Stimulated activated naive B cell treated with anti-CD40 and anti-IgM and Interleukin-4, amounts not matched to agents 10 μg/mL and 1 μg/mL and 100 μg/mL, for 72 hours (primary cell): ENCODE data around the gene DLK1.

ENCODE experiments used
- ATAC-seq, 2 donors: fragments of 150-1000 bp; cut with Tn5 transposase; replicated peaks; 2 replicates each; pipeline ENCODE4 v1.10.0; 2021; ENCODE audit warnings: moderate library complexity in 1 of 2
- DNase-seq: peaks from one replicate; pipeline ENCODE4 v3.0.0; 2021
- H3K27ac Mint-ChIP-seq: one replicate; pipeline ENCODE4 v1.8.0; 2022; ENCODE audit warnings: mild to moderate bottlenecking, mixed read lengths
- H3K27me3 Mint-ChIP-seq, 2 donors: one replicate each; pipeline ENCODE4 v1.8.0; 2022; ENCODE audit warnings: mixed read lengths in 2 of 2
- H3K36me3 Mint-ChIP-seq, 2 donors: one replicate each; pipeline ENCODE4 v1.8.0; 2022; ENCODE audit warnings: mixed read lengths in 2 of 2, mild to moderate bottlenecking in 1 of 2
- H3K4me1 Mint-ChIP-seq, 2 donors: one replicate each; pipeline ENCODE4 v1.8.0; 2022; ENCODE audit warnings: mixed read lengths in 2 of 2, mild to moderate bottlenecking in 1 of 2
- H3K4me3 Mint-ChIP-seq, 2 donors: one replicate each; pipeline ENCODE4 v1.8.0; 2022; ENCODE audit warnings: mild to moderate bottlenecking in 2 of 2, mixed read lengths in 2 of 2, moderate library complexity in 1 of 2
- H3K9me3 Mint-ChIP-seq, 2 donors: one replicate each; pipeline ENCODE4 v1.8.0; 2022; ENCODE audit warnings: mixed read lengths in 2 of 2, mild to moderate bottlenecking in 1 of 2

The DLK1 gene

DNA sequence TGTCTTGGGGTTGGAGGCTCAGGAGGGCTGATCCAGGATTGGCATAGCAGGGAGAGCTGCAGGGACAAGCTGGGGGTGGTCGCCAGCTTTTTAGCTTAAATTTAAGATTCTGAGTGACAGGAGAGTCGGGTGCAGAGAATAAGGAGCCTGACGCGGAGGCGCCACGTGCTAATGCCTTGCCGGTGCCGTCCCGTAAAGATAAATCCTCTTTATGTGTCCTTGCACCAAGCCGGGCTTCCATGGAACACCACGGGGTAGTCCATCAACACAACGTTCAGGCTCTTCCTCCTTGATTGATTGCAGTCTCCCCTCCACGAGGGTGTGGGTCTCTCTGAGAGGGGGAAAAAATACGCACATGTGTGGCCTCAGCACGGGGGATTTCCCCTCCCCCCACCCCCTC lies 3.9 kb downstream of the DLK1 start:
- ATAC-seq: no peak
- peaks cover 0 to 2% of the 10 kb centered on the region in 2 donors for H3K9me3 Mint-ChIP-seq

DNA sequence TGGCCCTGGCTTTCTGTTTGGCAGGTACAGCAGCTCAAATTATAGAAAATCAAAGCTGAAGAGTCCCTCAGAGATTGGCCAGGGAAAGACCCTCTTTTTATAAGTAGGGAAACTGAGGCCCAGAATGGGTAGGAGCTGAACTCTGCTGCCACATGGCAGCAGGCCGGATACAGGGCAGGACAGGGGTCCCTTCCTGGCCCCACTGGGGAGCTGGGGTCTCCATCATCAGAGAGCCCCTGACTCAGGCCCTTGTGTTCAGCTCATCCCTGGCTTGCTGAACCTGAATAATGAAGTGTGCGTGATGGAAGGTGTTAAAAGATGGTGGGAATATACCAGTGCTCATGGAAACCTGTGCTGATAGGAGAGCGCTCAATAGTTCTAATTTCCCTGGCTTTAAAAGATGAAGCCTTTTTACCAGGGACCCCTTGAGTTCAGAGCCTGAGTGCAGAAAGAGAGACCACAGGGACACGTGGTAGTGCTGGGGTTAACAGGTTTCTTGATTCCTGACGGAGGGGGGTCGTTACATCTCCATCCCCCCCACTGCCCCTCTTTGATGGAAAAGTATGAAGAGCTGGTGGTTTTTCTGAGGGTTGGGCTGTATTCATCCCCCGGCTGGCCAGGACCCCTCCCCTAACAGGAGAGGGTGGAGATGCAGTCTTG lies 4.4 kb downstream of the DLK1 start:
- no peak overlapping the region for H3K27ac Mint-ChIP-seq

More for the DNA sequence above, 3.9 kb downstream of the DLK1 start:
- H3K36me3 Mint-ChIP-seq: no peaks in the 10 kb centered on the region
- peaks cover 37 to 52% of the 10 kb centered on the region in 2 donors for H3K27me3 Mint-ChIP-seq
- no peak overlapping the region for H3K4me3 Mint-ChIP-seq
- H3K27ac Mint-ChIP-seq: no peak overlapping the region
- DNase-seq: no peak
- no peaks in the 10 kb centered on the region for H3K4me1 Mint-ChIP-seq

DNA sequence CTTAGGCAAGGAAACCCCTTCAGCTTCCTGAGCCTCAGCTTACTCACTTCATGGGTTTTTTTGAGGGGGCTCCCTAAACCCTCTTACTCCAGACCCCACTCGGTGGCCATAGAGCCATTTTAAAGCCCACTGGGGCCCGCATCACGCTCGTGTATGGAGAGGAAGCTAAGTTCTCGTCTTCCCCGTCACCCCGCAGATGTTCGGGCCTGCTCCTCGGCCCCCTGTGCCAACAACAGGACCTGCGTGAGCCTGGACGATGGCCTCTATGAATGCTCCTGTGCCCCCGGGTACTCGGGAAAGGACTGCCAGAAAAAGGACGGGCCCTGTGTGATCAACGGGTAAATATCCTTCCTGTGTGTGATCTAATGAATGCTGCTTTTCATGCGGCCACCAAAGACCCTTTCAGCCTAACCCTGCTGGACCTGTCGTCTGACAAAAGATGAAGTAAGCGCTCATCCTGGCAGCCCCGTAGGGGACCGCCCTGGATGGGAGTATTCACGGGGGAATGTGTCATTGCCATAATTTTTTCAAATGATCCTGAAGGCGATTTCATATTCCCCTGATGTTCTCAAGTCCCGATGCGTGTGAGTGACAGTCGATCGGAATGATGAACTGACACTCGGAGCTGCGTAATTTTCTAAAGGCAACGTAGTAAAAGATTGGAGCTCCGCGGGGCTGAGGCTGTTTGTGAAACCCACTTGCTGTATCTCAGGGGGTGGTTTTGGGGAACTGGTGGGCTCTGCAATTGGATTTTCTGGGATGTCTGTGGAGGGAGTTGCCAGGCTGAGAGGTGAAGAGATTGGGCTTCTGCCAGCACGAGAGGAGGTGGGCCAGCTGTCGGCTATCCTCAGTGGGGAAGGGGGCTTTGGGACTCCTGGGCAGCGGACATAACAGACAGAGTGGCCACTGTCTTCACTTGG lies 5.4 kb downstream of the DLK1 start:
- H3K27ac Mint-ChIP-seq: no peak overlapping the region
- H3K27me3 Mint-ChIP-seq: peaks cover 25 to 45% of the 10 kb centered on the region in 2 donors
- H3K4me3 Mint-ChIP-seq: no peak overlapping the region
- no peaks in the 10 kb centered on the region for H3K36me3 Mint-ChIP-seq
- ATAC-seq (no peak), DNase-seq (no peak)
- H3K9me3 Mint-ChIP-seq: no peaks in the 10 kb centered on the region
- no peaks in the 10 kb centered on the region for H3K4me1 Mint-ChIP-seq

More for the DNA sequence above, 4.4 kb downstream of the DLK1 start:
- Mint-ChIP-seq H3K36me3 (no peaks in the 10 kb centered on the region), H3K4me1 (no peaks in the 10 kb centered on the region), H3K9me3 (no peaks in the 10 kb centered on the region), H3K4me3 (no peak overlapping the region), H3K27me3 (peaks cover 31 to 47% of the 10 kb centered on the region in 2 donors)
- DNase-seq (no peak), ATAC-seq (no peak)

DNA sequence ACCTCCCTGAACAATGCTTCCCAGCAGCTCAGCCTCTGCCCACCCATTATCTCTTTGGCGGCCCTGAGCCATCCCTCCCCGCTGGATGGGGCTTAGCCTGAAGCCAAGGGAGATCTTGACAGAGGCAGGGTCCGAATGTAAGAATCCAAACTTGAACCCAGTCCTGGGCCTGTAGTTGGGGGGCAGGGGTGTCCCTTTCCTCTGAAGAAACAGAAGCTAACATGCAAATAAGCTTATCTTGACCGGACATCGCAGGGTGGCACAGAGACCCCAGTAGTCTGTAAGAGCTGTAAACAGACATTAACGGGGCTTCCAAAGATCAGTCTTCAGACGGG lies 6.0 kb downstream of the DLK1 start:
- Mint-ChIP-seq H3K9me3 (no peaks in the 10 kb centered on the region), H3K36me3 (no peaks in the 10 kb centered on the region), H3K27me3 (peaks cover 22 to 45% of the 10 kb centered on the region in 2 donors), H3K4me1 (no peaks in the 10 kb centered on the region), H3K4me3 (no peak overlapping the region), H3K27ac (no peak overlapping the region)
- ATAC-seq (no peak), DNase-seq (no peak)

DNA sequence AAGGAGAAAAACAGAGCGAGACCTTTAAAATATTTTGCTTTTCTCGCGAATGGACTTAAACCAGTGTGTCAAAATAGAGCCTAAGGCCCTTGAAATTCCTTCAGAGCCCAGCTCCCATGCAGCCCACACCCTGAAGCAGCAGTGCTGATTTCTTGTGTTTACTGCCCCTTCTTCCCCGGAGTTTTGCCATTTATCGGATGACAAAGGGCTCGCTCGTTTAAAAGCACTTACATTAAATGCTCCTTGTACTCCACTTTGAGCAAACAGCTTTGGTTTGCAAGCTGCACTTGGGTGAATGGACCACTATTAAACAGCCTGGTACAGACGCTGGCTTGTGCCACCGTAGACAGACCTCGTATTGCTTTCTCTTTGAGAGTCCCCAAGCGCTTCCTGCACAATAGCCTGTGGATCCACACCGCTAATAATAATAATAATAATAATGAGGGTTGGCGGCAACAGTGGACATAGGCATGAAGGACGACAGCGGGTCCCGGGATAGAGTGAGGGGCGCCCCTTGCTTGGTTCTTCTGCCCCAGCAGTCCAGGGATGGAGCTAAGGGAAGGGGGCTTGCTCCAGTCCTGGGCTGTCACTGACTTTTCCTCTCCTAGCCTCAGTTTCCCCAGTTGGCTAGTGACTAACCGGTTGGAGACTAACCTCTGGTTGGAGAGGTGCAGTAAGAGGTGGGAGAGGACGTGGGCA lies 6.6 kb downstream of the DLK1 start:
- no peak overlapping the region for H3K4me3 Mint-ChIP-seq
- no peaks in the 10 kb centered on the region for H3K36me3 Mint-ChIP-seq
- H3K4me1 Mint-ChIP-seq: no peaks in the 10 kb centered on the region
- ATAC-seq (no peak), DNase-seq (no peak)
- no peaks in the 10 kb centered on the region for H3K9me3 Mint-ChIP-seq
- H3K27ac Mint-ChIP-seq: no peak overlapping the region
- H3K27me3 Mint-ChIP-seq: peaks cover 16 to 41% of the 10 kb centered on the region in 2 donors

DNA sequence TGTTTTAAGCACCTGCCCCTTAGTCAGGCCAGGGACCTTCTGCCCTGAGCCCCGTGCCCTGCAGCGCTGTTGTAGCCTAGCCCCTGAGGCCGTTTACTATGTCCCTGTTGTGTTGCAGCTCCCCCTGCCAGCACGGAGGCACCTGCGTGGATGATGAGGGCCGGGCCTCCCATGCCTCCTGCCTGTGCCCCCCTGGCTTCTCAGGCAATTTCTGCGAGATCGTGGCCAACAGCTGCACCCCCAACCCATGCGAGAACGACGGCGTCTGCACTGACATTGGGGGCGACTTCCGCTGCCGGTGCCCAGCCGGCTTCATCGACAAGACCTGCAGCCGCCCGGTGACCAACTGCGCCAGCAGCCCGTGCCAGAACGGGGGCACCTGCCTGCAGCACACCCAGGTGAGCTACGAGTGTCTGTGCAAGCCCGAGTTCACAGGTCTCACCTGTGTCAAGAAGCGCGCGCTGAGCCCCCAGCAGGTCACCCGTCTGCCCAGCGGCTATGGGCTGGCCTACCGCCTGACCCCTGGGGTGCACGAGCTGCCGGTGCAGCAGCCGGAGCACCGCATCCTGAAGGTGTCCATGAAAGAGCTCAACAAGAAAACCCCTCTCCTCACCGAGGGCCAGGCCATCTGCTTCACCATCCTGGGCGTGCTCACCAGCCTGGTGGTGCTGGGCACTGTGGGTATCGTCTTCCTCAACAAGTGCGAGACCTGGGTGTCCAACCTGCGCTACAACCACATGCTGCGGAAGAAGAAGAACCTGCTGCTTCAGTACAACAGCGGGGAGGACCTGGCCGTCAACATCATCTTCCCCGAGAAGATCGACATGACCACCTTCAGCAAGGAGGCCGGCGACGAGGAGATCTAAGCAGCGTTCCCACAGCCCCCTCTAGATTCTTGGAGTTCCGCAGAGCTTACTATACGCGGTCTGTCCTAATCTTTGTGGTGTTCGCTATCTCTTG lies 7.6 kb downstream of the DLK1 start:
- H3K36me3 Mint-ChIP-seq: no peaks in the 10 kb centered on the region
- no peak for ATAC-seq
- H3K4me3 Mint-ChIP-seq: no peak overlapping the region
- no peak for DNase-seq
- no peaks in the 10 kb centered on the region for H3K9me3 Mint-ChIP-seq
- peaks cover 12 to 31% of the 10 kb centered on the region in 2 donors for H3K27me3 Mint-ChIP-seq
- no peak overlapping the region for H3K27ac Mint-ChIP-seq
- H3K4me1 Mint-ChIP-seq: no peaks in the 10 kb centered on the region

DNA sequence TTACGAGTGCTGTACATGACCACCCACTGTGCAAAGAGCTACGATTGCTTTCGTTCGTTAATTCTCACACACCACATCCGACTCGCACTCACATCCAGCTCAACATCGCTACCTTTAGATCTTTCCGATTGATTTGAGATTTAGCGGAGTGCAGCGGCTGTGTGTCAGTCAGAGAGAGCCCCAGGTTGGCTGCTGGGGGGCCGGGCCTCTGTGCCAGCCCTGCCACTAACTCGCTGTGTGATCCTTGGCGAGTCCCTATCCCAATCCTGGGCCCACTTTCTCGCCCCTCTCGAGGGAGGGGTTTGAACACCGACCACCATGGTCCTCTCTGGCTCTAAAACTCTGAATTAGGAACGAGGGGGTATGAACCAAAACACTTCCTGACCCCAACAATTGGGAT lies 8.6 kb downstream of the DLK1 start:
- no peaks in the 10 kb centered on the region for H3K4me1 Mint-ChIP-seq
- peaks cover 4 to 22% of the 10 kb centered on the region in 2 donors for H3K27me3 Mint-ChIP-seq
- ATAC-seq: no peak
- H3K36me3 Mint-ChIP-seq: no peaks in the 10 kb centered on the region
- H3K4me3 Mint-ChIP-seq: no peak overlapping the region
- no peak for DNase-seq
- no peaks in the 10 kb centered on the region for H3K9me3 Mint-ChIP-seq
- H3K27ac Mint-ChIP-seq: no peak overlapping the region

DNA sequence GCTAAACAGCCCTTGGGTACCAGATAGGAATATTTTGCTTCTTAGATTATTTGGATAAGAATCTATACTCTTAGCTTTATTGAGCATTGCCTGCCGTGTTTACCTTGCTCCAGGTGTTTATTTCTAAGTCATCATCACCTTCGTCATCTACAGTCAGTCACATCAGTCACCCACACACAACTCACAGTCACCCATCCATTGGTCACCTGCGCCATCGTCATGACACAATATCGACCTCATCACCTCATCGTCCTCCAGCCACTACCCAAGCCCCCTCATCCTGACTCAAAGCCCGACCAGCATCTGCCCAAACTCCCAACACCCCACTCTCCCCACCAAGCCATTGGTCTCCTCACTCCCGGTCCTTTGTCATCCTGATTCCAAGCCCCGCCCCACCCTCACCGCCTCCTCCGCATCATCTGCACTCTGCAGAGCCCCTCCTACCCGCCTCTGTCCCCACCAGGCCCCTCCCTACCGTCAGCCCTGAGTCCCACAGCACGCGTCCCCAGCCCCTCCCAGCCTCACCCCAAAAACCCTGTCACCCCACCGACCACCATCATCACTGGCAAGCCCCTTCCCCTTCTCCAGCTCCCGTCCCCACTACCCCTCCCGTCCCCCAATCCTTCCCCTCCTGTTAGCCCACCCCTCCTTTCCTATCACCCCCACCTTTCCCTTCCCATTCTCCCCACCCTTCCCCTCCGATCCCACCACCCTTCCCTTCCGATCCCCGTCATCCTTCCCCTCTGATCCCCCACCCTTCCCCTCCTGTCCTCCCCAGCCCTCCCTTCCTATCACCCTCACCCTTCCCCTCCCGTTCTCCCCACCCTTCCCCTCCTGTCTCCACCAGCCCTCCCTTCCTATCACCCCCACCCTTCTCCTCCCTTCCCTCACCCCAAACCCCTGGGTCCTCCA lies 9.8 kb downstream of the DLK1 start:
- Mint-ChIP-seq H3K4me3 (no peak overlapping the region), H3K36me3 (no peaks in the 10 kb centered on the region), H3K27me3 (peaks cover 4 to 14% of the 10 kb centered on the region in 2 donors), H3K27ac (no peak overlapping the region), H3K4me1 (no peaks in the 10 kb centered on the region), H3K9me3 (no peaks in the 10 kb centered on the region)
- ATAC-seq (no peak), DNase-seq (no peak)

DNA sequence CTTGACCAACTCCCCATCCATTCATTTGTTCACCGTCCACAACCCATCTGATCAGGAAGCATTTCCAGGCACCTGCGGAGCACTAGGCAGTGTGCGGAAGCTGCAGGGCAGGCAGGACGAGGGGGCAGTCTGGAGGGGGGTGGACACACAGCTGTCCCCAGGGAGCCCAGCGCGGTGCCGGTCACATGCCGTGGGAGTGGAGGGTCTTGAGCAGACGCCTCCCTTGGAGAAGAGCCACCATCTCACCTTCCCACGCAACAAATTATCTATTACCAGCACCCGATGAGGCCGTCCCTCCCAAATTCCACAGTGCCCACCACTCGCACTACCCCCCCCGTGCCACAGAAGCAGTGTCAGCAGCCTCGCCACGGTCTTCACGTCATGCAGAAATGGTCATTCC lies 10.8 kb downstream of the DLK1 start:
- H3K9me3 Mint-ChIP-seq: no peaks in the 10 kb centered on the region
- peaks cover 4 to 14% of the 10 kb centered on the region in 2 donors for H3K27me3 Mint-ChIP-seq
- DNase-seq (no peak), ATAC-seq (no peak)
- H3K4me1 Mint-ChIP-seq: no peaks in the 10 kb centered on the region
- H3K36me3 Mint-ChIP-seq: no peaks in the 10 kb centered on the region
- no peak overlapping the region for H3K27ac Mint-ChIP-seq
- H3K4me3 Mint-ChIP-seq: no peak overlapping the region

DNA sequence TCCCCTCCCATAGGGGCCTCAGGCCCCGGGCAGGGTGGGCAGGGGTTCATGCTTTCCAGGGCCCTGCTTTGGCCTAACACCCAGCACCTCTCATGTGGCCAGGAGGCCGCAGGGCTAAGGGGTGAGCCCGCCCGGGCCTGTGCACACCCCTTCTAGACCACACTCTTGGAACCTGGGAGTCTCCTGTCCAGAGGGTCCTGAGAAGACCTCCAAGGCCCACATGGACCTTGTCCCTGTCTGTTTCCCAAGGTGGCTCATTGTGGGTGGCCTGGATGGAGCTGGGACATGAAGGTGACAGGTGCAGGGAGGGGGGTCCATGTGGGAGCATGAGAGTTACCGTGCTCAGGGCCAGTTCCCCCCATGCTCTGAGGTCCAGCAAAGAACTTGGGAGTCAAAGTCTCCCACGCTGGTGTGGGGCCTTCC lies 11.6 kb downstream of the DLK1 start:
- Mint-ChIP-seq H3K27ac (no peak overlapping the region), H3K4me3 (no peak overlapping the region), H3K9me3 (no peaks in the 10 kb centered on the region), H3K36me3 (no peaks in the 10 kb centered on the region), H3K4me1 (no peaks in the 10 kb centered on the region), H3K27me3 (peaks cover 4 to 14% of the 10 kb centered on the region in 2 donors)
- no peak for ATAC-seq
- no peak for DNase-seq

DNA sequence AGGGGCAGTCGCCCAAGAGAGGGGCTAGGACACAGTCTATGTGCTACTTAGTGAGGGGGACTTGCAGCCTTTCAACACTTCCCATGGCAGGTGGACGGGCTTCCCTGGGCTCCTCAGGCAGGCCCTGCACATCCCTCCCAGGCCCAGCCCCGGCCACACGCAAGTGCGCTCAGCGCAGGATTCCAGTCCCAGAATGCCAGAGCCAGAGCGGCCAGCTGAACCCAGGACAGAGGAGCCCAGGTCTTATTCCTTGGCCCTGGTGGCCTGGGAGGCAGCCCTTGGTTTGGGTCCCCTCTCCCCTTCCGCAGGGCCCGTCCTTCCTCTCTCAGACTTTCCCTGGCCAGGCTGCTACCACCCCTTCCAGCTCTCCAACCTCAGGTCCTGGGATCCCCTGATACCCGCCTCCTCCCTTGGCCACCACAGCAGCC lies 12.0 kb downstream of the DLK1 start:
- Mint-ChIP-seq H3K4me1 (no peaks in the 10 kb centered on the region), H3K36me3 (no peaks in the 10 kb centered on the region), H3K27me3 (peaks cover 4 to 14% of the 10 kb centered on the region in 2 donors), H3K27ac (no peak overlapping the region), H3K9me3 (no peaks in the 10 kb centered on the region), H3K4me3 (no peak overlapping the region)
- DNase-seq: no peak
- ATAC-seq: no peak

DNA sequence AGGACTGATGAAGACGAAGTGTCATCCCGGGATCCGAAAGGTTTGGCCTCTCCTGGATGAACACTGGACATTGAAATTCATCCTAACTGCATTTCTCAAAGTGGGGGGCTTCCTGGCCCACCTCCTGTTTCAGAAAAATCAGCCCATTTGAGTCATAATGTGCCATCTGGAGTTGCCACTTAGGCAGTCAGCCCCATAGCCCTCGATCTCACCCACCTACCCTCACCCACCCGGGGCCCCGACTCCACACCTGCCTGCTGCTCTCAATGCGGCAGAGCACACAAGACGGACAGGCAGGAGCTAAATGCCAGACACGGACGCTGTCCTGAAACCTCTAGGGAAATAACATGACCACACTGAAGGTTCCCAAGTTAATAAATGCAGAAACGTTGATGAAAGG lies 12.6 kb downstream of the DLK1 start:
- ATAC-seq (no peak), DNase-seq (no peak)
- Mint-ChIP-seq H3K4me3 (no peak overlapping the region), H3K36me3 (no peaks in the 10 kb centered on the region), H3K9me3 (no peaks in the 10 kb centered on the region), H3K27me3 (peaks cover 4 to 14% of the 10 kb centered on the region in 2 donors), H3K4me1 (no peaks in the 10 kb centered on the region), H3K27ac (no peak overlapping the region)

DNA sequence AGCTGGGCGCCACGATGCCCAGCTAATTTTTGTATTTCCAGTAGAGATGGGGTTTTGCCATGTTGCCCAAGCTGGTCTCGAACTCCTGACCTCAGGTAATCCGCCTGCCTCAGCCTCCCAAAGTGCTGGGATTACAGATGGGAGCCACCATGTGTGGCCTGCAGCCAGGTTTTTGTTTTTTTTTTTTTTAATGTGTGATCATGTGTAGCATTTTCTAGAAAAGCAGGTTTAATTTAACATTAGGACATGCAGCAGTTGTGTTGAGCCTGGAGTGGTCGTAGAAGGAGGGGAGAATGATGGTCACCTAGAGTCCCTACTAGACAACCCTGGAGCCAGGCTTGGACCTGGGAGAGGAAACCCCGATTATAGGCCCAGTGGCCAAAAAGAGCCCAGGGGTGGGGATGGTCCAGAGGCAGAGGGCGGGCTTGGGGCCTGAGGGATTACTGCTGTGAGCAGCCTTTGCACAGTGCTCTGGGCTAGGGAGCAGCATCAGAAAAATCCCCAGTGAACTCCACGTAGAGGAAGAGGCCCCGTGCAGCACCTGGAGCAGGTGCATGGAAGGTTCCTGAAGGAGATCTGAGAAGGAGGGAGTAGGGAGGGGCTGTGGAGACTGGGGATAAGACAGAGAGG lies 13.6 kb downstream of the DLK1 start:
- peaks cover 4 to 14% of the 10 kb centered on the region in 2 donors for H3K27me3 Mint-ChIP-seq
- DNase-seq: no peak
- no peak overlapping the region for H3K27ac Mint-ChIP-seq
- H3K4me3 Mint-ChIP-seq: no peak overlapping the region
- H3K4me1 Mint-ChIP-seq: no peaks in the 10 kb centered on the region
- H3K36me3 Mint-ChIP-seq: no peaks in the 10 kb centered on the region
- H3K9me3 Mint-ChIP-seq: no peaks in the 10 kb centered on the region
- no peak for ATAC-seq
